ENCODE measurements around the gene DIP2A.

The DIP2A gene

DNA sequence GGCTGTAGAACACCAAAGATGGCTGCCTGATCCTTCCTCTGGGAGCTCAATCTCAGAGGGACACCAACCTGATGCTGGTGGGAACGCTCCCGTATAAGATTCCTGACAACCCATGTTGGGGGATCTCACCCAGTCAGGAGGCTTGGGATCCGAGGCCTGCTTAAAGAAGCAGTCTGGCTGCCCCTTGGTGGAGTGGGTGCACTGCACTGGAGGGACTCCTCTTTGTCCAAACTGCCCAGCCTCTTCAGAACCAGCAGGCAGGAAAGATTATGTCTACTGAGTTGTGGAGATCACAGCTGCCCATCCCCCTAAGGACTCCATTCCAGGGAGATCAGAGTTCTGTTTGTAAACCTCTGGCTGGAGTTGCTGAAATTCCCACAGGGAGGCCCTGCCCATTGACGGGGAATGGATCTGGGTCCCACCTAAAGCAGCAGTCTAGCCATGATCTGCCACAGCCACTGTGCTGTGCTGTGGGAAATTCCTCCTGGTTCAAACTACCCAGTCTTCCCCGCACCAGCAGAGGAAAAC lies 123.2 kb downstream of the DIP2A start:
- no peaks in the 10 kb centered on the region for H3K27me3 ChIP-seq (ENCODE audit: control insufficient read depth in 1 of 2, insufficient read depth in 2 of 2, low read length in 2 of 2)
- H3K27ac ChIP-seq (ENCODE audit: low read depth, low read length), result no peak overlapping the region
- H3K4me3 ChIP-seq (ENCODE audit: low read depth in 1 of 2, low read length in 2 of 2), result no peak overlapping the region
- no peak overlapping the region for H3K9ac ChIP-seq (ENCODE audit: low read length)
- no peaks in the 10 kb centered on the region for H3K4me1 ChIP-seq (ENCODE audit: insufficient read depth, low read length)
- peaks cover 8% of the 10 kb centered on the region for H3K9me3 ChIP-seq (ENCODE audit: low read length)
- H3K36me3 ChIP-seq (ENCODE audit: insufficient read depth, low read length), result peaks cover 16% of the 10 kb centered on the region

DNA sequence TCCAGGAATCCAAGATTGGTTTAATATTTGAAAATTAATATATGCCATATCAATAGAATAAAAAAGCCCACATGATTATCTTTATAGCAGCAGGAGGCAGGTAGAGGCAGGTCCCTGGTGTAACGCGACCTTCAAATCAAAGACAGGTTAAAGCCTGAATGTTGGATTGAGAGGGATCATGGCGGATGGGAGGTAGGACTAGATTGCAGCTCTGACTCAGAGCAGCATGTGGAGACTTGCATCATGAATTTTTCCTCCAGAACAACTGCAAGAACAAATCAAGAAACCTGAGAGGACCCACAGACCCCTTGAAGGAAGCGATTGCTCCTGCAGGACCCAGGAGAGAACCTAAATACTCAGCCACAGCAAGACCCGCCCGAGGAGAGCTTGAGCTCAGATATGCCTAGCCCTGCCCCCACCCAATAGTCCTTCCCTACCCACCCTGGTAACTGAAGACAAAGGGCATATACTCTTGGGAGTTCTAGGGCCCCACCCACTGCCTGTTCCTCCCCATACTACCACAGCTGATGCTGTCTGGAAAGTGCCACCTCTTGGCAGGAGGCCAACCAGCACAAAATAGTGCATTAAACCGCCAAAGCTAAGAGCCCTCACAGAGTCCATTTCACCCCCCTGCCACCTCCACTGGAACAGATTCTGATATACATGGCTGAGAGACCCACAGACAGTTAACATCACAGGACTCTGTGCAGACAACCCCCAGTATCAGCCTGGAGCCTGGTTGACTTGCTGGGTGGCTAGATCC lies 126.7 kb downstream of the DIP2A start:
- no peak overlapping the region for H3K4me3 ChIP-seq (ENCODE audit: low read depth in 1 of 2, low read length in 2 of 2)
- H3K27ac ChIP-seq (ENCODE audit: low read depth, low read length), result no peak overlapping the region
- peaks cover 16% of the 10 kb centered on the region for H3K36me3 ChIP-seq (ENCODE audit: insufficient read depth, low read length)
- no peaks in the 10 kb centered on the region for H3K9me3 ChIP-seq (ENCODE audit: low read length)
- no peaks in the 10 kb centered on the region for H3K4me1 ChIP-seq (ENCODE audit: insufficient read depth, low read length)
- no peak overlapping the region for H3K9ac ChIP-seq (ENCODE audit: low read length)
- H3K27me3 ChIP-seq (ENCODE audit: control insufficient read depth in 1 of 2, insufficient read depth in 2 of 2, low read length in 2 of 2), result no peaks in the 10 kb centered on the region

DNA sequence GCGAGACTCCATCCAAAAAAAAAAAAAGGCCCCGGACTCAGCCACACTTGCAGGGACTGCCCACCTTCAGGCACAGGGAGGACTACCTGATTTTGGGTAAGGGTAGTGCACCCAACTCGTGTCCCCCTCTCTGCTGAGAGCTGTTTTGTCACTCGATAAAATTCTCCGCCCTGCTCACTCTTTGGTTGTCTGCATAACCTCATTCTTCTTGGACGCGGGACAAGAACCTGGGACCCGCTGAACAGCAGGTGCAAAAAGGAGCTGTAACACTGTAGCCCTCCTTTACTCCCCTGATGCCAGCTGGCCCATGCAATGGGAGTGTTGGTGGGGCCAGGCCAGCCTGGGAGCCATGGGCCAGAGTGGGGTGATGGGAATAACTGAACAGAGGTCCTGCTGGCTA lies 135.6 kb downstream of the DIP2A start:
- Histone ChIP-seq H3K27me3 (ENCODE audit: control insufficient read depth in 1 of 2, insufficient read depth in 2 of 2, low read length in 2 of 2) (no peaks in the 10 kb centered on the region), H3K4me1 (ENCODE audit: insufficient read depth, low read length) (no peaks in the 10 kb centered on the region), H3K4me3 (ENCODE audit: low read depth in 1 of 2, low read length in 2 of 2) (no peak overlapping the region), H3K27ac (ENCODE audit: low read depth, low read length) (no peak overlapping the region), H3K9ac (ENCODE audit: low read length) (no peak overlapping the region), H3K9me3 (ENCODE audit: low read length) (no peaks in the 10 kb centered on the region), H3K36me3 (ENCODE audit: insufficient read depth, low read length) (no peaks in the 10 kb centered on the region)

DNA sequence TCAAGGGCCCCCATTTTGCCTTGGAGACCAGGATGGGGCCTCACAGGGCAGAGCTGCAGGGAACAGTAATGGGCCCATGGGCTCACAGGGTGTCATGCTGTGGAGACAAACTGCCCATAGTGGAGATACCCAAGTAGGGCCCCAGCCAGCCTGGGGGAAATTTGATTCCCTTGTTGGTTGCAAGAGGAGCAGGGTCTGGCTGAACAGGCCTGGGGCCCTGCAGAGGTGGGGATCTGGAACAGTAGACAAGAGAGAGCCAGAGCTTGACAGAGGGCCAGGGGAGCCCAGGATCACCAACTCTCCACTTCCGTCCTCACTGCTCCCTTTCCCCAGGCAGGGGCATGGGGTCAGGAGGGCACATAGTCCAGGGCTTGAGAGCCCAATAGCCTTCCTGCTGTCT lies 137.5 kb downstream of the DIP2A start:
- Histone ChIP-seq H3K9me3 (ENCODE audit: low read length) (no peaks in the 10 kb centered on the region), H3K9ac (ENCODE audit: low read length) (no peak overlapping the region), H3K4me1 (ENCODE audit: insufficient read depth, low read length) (no peaks in the 10 kb centered on the region), H3K36me3 (ENCODE audit: insufficient read depth, low read length) (no peaks in the 10 kb centered on the region), H3K4me3 (ENCODE audit: low read depth in 1 of 2, low read length in 2 of 2) (no peak overlapping the region), H3K27me3 (ENCODE audit: control insufficient read depth in 1 of 2, insufficient read depth in 2 of 2, low read length in 2 of 2) (no peaks in the 10 kb centered on the region), H3K27ac (ENCODE audit: low read depth, low read length) (no peak overlapping the region)

DNA sequence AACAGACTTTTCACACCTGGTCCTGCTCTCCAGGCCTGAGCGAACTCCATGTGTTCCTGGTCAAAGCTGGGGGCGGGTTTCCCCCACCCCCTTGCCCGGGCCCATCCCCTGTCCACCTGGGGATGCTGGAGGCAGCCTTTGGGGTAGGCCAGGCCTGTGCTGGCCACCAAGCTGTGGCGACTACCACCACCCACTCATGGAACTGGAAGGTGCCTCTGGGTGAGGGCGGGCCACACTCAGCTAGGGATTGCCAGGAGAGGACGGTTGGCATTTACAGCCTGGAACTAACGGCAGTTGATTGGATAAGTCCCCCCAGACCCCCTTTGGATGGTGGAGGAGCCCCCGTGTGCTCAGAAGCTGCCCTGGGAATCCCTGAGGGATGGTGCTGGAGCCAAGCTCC lies 138.3 kb downstream of the DIP2A start:
- no peaks in the 10 kb centered on the region for H3K9me3 ChIP-seq (ENCODE audit: low read length)
- H3K9ac ChIP-seq (ENCODE audit: low read length), result no peak overlapping the region
- no peaks in the 10 kb centered on the region for H3K36me3 ChIP-seq (ENCODE audit: insufficient read depth, low read length)
- no peak overlapping the region for H3K4me3 ChIP-seq (ENCODE audit: low read depth in 1 of 2, low read length in 2 of 2)
- no peak overlapping the region for H3K27ac ChIP-seq (ENCODE audit: low read depth, low read length)
- H3K4me1 ChIP-seq (ENCODE audit: insufficient read depth, low read length), result no peaks in the 10 kb centered on the region
- no peaks in the 10 kb centered on the region for H3K27me3 ChIP-seq (ENCODE audit: control insufficient read depth in 1 of 2, insufficient read depth in 2 of 2, low read length in 2 of 2)

DNA sequence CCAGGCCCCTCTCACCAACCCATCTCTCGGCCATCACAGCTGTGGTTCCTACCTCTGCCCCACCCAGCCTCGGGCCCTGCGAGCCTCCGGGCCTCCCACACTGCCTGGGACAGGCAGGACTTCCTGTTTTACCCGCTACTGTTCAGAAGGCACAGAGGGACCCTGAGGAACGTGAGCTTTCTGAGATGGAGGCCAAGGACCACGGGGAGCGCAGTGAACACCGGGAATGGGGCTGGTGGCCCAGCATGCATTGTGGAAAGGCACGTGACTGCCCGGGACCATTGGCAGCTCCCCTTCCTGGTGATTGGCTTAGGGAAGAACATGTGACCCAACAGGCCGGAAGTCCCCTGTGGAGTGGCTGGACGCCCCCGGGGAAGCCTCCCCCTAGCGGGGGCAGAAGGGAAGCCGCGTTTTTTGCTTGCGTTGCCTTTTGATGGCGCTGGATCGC lies 139.2 kb downstream of the DIP2A start:
- Histone ChIP-seq H3K36me3 (ENCODE audit: insufficient read depth, low read length) (no peaks in the 10 kb centered on the region), H3K9me3 (ENCODE audit: low read length) (no peaks in the 10 kb centered on the region), H3K27ac (ENCODE audit: low read depth, low read length) (no peak overlapping the region), H3K9ac (ENCODE audit: low read length) (no peak overlapping the region), H3K4me1 (ENCODE audit: insufficient read depth, low read length) (no peaks in the 10 kb centered on the region), H3K4me3 (ENCODE audit: low read depth in 1 of 2, low read length in 2 of 2) (no peak overlapping the region), H3K27me3 (ENCODE audit: control insufficient read depth in 1 of 2, insufficient read depth in 2 of 2, low read length in 2 of 2) (no peaks in the 10 kb centered on the region)

DNA sequence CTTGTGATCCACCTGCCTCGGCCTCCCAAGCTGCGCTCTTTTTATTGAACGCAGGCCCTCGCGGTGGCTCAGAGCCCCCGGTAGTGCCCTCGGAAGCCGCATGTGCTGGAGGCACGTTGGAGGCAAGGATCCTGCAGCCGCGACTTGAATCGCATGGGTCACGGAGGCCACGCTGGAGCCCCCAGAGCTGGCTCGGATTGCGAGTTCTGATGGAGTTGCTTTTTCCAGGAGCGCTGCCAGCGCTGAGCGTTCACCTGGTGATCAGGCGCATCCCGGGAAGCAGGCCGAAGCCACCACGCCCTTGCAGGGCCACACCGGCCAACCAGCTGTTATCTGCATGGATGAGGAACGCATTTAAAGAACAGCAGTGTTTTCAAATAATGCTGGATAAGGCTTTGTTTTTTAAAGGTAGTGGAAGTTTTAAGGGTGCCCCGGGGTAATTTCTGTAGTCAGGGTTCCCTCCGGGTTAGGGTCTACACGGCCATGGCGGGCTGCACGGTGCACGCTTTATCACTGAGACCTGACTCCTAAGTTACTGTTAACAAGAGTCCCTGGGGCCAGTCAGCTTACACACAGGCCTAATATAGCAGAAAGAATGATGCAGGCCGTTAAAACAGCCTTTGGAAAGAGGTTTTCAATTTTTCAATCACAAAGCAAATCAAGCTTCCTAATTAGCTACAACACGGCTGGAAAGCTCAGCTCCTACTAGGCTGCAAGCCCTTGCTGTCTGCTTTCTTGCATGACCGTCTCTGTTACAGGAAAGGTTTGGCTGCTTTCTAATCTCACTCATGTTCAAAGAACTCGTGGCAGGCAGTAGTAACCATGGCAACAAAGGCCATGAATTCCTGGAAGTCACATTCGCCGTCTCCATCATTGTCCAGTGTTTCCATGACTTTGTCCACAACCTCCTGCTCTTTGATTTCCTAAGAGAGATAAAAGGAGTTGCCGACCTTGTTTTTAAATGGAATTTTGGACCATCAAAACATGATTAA lies 140.2 kb downstream of the DIP2A start:
- H3K27ac ChIP-seq (ENCODE audit: low read depth, low read length), result no peak overlapping the region
- no peaks in the 10 kb centered on the region for H3K4me1 ChIP-seq (ENCODE audit: insufficient read depth, low read length)
- H3K27me3 ChIP-seq (ENCODE audit: control insufficient read depth in 1 of 2, insufficient read depth in 2 of 2, low read length in 2 of 2), result no peaks in the 10 kb centered on the region
- H3K9ac ChIP-seq (ENCODE audit: low read length), result no peak overlapping the region
- no peak overlapping the region for H3K4me3 ChIP-seq (ENCODE audit: low read depth in 1 of 2, low read length in 2 of 2)
- H3K36me3 ChIP-seq (ENCODE audit: insufficient read depth, low read length), result no peaks in the 10 kb centered on the region
- H3K9me3 ChIP-seq (ENCODE audit: low read length), result no peaks in the 10 kb centered on the region

DNA sequence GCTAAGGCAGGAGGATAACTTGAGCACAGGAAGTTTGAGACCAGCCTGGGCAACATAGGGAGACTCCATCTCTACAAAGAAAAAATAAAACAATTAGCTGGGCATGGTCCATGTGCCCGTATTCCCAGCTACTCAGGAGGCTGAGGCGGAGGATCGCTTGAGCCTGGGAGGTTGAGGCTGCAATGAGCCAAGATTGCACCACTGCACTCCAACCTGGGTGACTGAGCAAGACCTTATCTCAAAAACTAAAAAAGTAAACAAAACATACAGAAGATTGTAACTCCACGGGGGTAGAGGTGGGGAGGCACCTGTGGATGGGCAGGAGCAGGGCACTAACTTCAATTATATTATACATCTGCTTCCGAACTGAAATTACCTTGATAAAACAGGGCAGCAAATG lies 141.6 kb downstream of the DIP2A start:
- H3K4me1 ChIP-seq (ENCODE audit: insufficient read depth, low read length), result no peaks in the 10 kb centered on the region
- no peaks in the 10 kb centered on the region for H3K36me3 ChIP-seq (ENCODE audit: insufficient read depth, low read length)
- no peaks in the 10 kb centered on the region for H3K27me3 ChIP-seq (ENCODE audit: control insufficient read depth in 1 of 2, insufficient read depth in 2 of 2, low read length in 2 of 2)
- H3K9ac ChIP-seq (ENCODE audit: low read length), result no peak overlapping the region
- H3K27ac ChIP-seq (ENCODE audit: low read depth, low read length), result no peak overlapping the region
- H3K4me3 ChIP-seq (ENCODE audit: low read depth in 1 of 2, low read length in 2 of 2), result no peak overlapping the region
- H3K9me3 ChIP-seq (ENCODE audit: low read length), result no peaks in the 10 kb centered on the region

DNA sequence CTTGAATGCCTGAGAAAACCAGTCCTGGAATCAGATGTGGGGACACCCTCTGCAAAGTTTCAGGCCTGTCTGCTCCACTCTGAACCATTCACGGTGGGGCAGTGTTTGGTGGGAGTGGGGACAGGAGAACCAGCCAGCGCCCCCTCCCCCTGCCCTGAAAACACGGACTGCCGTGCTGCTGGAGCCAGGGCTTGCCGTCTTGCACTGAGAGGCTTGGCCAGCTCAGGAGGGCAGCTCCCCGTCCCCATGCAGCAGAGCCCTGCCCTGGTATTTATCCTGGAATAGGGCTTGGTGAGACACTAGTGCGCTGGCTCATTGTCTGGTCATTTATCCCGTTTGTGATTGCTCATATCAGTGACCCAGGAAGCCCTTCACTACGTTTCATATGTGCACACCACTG lies 142.3 kb downstream of the DIP2A start:
- H3K4me3 ChIP-seq (ENCODE audit: low read depth in 1 of 2, low read length in 2 of 2), result no peak overlapping the region
- H3K27me3 ChIP-seq (ENCODE audit: control insufficient read depth in 1 of 2, insufficient read depth in 2 of 2, low read length in 2 of 2), result no peaks in the 10 kb centered on the region
- H3K9me3 ChIP-seq (ENCODE audit: low read length), result no peaks in the 10 kb centered on the region
- no peaks in the 10 kb centered on the region for H3K4me1 ChIP-seq (ENCODE audit: insufficient read depth, low read length)
- no peaks in the 10 kb centered on the region for H3K36me3 ChIP-seq (ENCODE audit: insufficient read depth, low read length)
- no peak overlapping the region for H3K9ac ChIP-seq (ENCODE audit: low read length)
- no peak overlapping the region for H3K27ac ChIP-seq (ENCODE audit: low read depth, low read length)

DNA sequence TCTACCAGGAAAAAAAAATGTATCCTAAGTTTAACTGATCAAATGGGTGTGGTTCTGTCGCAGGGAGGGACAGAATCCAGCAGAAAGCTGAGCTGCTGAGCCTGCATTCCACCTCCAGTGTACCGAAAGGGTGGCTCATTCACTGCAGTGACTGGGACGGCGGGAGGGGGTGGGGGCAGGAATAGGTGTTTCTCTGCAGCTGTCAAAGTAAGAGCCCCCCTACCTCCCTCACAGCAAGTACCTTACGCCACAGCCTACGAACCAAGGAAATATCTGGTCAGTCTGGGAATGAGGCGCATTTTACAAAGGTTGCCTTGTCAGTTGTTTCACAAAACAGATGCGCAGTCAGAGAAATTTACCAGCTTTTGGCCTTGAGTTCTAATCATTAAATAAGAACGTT lies 144.5 kb downstream of the DIP2A start:
- no peak overlapping the region for H3K4me3 ChIP-seq (ENCODE audit: low read depth in 1 of 2, low read length in 2 of 2)
- H3K36me3 ChIP-seq (ENCODE audit: insufficient read depth, low read length), result no peaks in the 10 kb centered on the region
- H3K9ac ChIP-seq (ENCODE audit: low read length), result no peak overlapping the region
- no peaks in the 10 kb centered on the region for H3K4me1 ChIP-seq (ENCODE audit: insufficient read depth, low read length)
- no peaks in the 10 kb centered on the region for H3K9me3 ChIP-seq (ENCODE audit: low read length)
- H3K27ac ChIP-seq (ENCODE audit: low read depth, low read length), result no peak overlapping the region
- no peaks in the 10 kb centered on the region for H3K27me3 ChIP-seq (ENCODE audit: control insufficient read depth in 1 of 2, insufficient read depth in 2 of 2, low read length in 2 of 2)

DNA sequence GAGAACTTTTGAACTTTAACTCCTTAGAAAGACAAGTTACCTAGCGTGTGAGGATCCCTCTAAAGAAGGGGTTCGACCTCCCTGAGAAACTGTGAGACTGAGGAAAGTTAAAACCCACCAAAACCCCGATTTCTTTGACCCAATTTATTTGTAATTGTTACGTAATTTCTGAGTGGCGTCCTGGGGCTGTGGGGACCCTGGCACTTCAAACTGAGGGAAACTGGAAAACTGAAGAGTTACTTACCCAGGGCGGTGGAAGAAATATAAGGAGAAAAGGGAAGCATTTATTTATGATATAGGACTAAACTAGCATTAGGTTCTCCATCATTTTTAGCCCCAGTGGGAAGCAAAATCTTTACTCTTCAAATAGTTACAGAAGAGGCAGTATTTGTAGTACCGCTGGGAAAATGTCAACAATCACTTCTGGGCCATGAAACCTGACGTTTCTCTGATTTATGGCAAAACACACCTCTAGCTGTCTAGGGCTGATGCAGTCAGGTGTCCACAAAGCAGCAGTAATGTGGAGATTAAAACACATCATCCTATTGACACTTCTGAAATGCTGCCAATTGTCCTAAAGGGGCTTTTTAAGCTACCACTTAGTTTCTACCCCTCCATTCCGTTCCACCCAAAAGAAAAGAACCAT lies 145.8 kb downstream of the DIP2A start:
- Histone ChIP-seq H3K36me3 (ENCODE audit: insufficient read depth, low read length) (no peaks in the 10 kb centered on the region), H3K9me3 (ENCODE audit: low read length) (no peaks in the 10 kb centered on the region), H3K4me1 (ENCODE audit: insufficient read depth, low read length) (no peaks in the 10 kb centered on the region), H3K4me3 (ENCODE audit: low read depth in 1 of 2, low read length in 2 of 2) (no peak overlapping the region), H3K27ac (ENCODE audit: low read depth, low read length) (no peak overlapping the region), H3K27me3 (ENCODE audit: control insufficient read depth in 1 of 2, insufficient read depth in 2 of 2, low read length in 2 of 2) (no peaks in the 10 kb centered on the region), H3K9ac (ENCODE audit: low read length) (no peak overlapping the region)
